Esophagus squamous epithelium (tissue), 4 donors: ENCODE data around the gene SENP3.

Experiments used
- POLR2A ChIP-seq, 4 donors: fragments of 450-650 bp; IDR thresholded peaks; one replicate each; pipeline ENCODE4 v1.6.1; 2017; ENCODE audit warnings: antibody characterized with exemption in 4 of 4, mild to moderate bottlenecking in 4 of 4, moderate library complexity in 3 of 4
- TF ChIP-seq, protein P1 (sequence below), 6 experiments: fragments of 450-650 bp in 4 of 6; fragments of 200-600 bp in 2 of 6; sonication (generic) in 2 of 6; IDR thresholded peaks; one replicate each; pipeline ENCODE4 v1.5.1; 2016 to 2019; ENCODE audit warnings: antibody characterized with exemption in 6 of 6, mild to moderate bottlenecking in 4 of 6, moderate library complexity in 4 of 6

DNA sequence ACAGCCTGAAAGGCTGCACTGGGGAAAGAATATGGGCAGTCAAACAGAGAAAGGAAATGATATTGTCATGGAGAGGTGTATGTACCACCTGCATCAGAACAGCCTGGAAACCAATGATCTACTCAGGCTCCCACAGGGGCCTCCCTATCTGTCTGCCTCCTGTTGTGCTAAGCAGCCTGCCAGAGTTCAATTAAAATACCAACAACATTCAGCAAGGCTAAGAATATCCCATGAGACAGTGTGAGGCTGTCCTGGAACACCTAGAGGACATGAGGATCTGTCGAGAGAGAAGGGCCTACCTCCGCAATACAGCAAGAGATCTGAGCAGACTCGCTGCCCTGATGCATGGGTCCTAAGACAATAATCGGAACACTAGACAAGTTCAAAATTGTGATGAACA lies 44.6 kb downstream of the SENP3 start:
- TF ChIP-seq, protein P1, sequence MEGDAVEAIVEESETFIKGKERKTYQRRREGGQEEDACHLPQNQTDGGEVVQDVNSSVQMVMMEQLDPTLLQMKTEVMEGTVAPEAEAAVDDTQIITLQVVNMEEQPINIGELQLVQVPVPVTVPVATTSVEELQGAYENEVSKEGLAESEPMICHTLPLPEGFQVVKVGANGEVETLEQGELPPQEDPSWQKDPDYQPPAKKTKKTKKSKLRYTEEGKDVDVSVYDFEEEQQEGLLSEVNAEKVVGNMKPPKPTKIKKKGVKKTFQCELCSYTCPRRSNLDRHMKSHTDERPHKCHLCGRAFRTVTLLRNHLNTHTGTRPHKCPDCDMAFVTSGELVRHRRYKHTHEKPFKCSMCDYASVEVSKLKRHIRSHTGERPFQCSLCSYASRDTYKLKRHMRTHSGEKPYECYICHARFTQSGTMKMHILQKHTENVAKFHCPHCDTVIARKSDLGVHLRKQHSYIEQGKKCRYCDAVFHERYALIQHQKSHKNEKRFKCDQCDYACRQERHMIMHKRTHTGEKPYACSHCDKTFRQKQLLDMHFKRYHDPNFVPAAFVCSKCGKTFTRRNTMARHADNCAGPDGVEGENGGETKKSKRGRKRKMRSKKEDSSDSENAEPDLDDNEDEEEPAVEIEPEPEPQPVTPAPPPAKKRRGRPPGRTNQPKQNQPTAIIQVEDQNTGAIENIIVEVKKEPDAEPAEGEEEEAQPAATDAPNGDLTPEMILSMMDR (IDR thresholded peaks at IDR 0.05), result no peak
- TF ChIP-seq POLR2A (IDR thresholded peaks at IDR 0.05), result no peak
